Frontal cortex (tissue), 4 donors: ENCODE results near the gene AGTPBP1. TPM values are rescaled to one million over a fixed set of nuclear protein-coding genes. Genes with fewer than 3 reads are reported as not detected.
"Not testable (repeated sequence)": the region's sequence is repeated elsewhere in the genome, so short reads cannot be mapped to it uniquely, and the experiment has no call there.

ENCODE experiments used
- DNase-seq, 2 donors: peaks; one replicate each; pipeline ENCODE4 v3.0.0; 2012; ENCODE audit warnings: low spot score in 2 of 2
- FAIRE-seq: peaks from 2 replicates; lab custom pipeline; 2012; peaks lifted over from hg19 to GRCh38; lab: Jason Lieb, UNC
- total RNA-seq: library from RNA; depleted of rRNA; stranded (reverse); fragments of >200 nt; gene quantifications from one replicate; pipeline ENCODE4 v1.2.3, GENCODE V29; 2014
- donor health status: control.
- donor health status: control.
- donor health status: control.

The AGTPBP1 gene
- 418 TPM for total RNA-seq

GRCh38 chr9:85741875-85742596 lies at the start of gene AGTPBP1:
TSS of gene AGTPBP1 (minus strand) at chr9:85741954. CDS start at chr9:85712533, 29,421 bp downstream.
- peak; percentile 91 to 94 for DNase-seq
- no peak for FAIRE-seq

GRCh38 chr9:85786116-85786515 lies 44.4 kb upstream of the AGTPBP1 start:
- not testable (repeated sequence) for DNase-seq
- FAIRE-seq = peak; percentile 88

GRCh38 chr9:85773844-85774243 lies 32.1 kb upstream of the AGTPBP1 start:
- FAIRE-seq, DNase-seq: not testable (repeated sequence)

- DNase-seq, FAIRE-seq: not testable (repeated sequence)
These were observed 20.0 kb upstream of the AGTPBP1 start for GRCh38 chr9:85761802-85762201.

GRCh38 chr9:85757716-85758115 lies 16.0 kb upstream of the AGTPBP1 start:
- FAIRE-seq, DNase-seq: not testable (repeated sequence)

GRCh38 chr9:85756216-85756615 lies 14.5 kb upstream of the AGTPBP1 start:
- DNase-seq, FAIRE-seq: not testable (repeated sequence)

- no peak for FAIRE-seq
- no peak for DNase-seq
These were observed 4.6 kb upstream of the AGTPBP1 start for GRCh38 chr9:85746309-85746708.

GRCh38 chr9:85745203-85745602 lies 3.4 kb upstream of the AGTPBP1 start:
- DNase-seq (no peak), FAIRE-seq (no peak)

GRCh38 chr9:85744480-85744879 lies 2.7 kb upstream of the AGTPBP1 start:
- DNase-seq (no peak), FAIRE-seq (no peak)

- no peak for DNase-seq
- no peak for FAIRE-seq
These were observed 1.7 kb upstream of the AGTPBP1 start for GRCh38 chr9:85743275-85744128.

GRCh38 chr9:85742597-85742936 lies 813 bp upstream of the AGTPBP1 start:
- FAIRE-seq (no peak), DNase-seq (no peak)

GRCh38 chr9:85741095-85741874 lies 469 bp downstream of the AGTPBP1 start:
- FAIRE-seq (no peak), DNase-seq (peak; percentile 20 to 29)

- DNase-seq (no peak), FAIRE-seq (no peak)
These were observed 1.0 kb downstream of the AGTPBP1 start for GRCh38 chr9:85740787-85741094.

- DNase-seq = no peak
- FAIRE-seq = no peak
These were observed 3.2 kb downstream of the AGTPBP1 start for GRCh38 chr9:85738509-85738908.

GRCh38 chr9:85737671-85738070 lies 4.1 kb downstream of the AGTPBP1 start:
- no peak for DNase-seq
- FAIRE-seq = no peak

GRCh38 chr9:85730916-85731630 lies 10.7 kb downstream of the AGTPBP1 start:
- DNase-seq (no peak), FAIRE-seq (no peak)

- DNase-seq (no peak), FAIRE-seq (no peak)
These were observed 11.9 kb downstream of the AGTPBP1 start for GRCh38 chr9:85729882-85730281.

- DNase-seq (no peak), FAIRE-seq (no peak)
These were observed 14.3 kb downstream of the AGTPBP1 start for GRCh38 chr9:85727500-85727899.

GRCh38 chr9:85726737-85727136 lies 15.0 kb downstream of the AGTPBP1 start:
- FAIRE-seq (no peak), DNase-seq (no peak)

- DNase-seq (no peak), FAIRE-seq (no peak)
These were observed 18.5 kb downstream of the AGTPBP1 start for GRCh38 chr9:85723215-85723614.
